ENCODE measurements around the gene FBLN7.
A peak's percentile ranks its signal among the peaks of the same experiment; 100 is the strongest.

Gene FBLN7

GRCh38 chr2:112156152-112156986, 18.2 kb downstream of the FBLN7 start:
- TF ChIP-seq TAF1 (IDR thresholded peaks at IDR 0.05; ENCODE audit: low read depth, low read length) = no peak
- TF ChIP-seq POLR2AphosphoS5 (IDR thresholded peaks at IDR 0.05; ENCODE audit: low read depth, low read length) = no peak
- TF ChIP-seq PAX5 (IDR thresholded peaks at IDR 0.05; ENCODE audit: insufficient read depth, low read length, severe bottlenecking) = no peak
- TF ChIP-seq SPI1 (IDR thresholded peaks at IDR 0.05; ENCODE audit: low read depth, low read length) = no peak
- no peak for TF ChIP-seq POU2F2 (IDR thresholded peaks at IDR 0.05; ENCODE audit: low read depth, low read length)
- TF ChIP-seq POLR2A (IDR thresholded peaks at IDR 0.05; ENCODE audit: low read depth, low read length) = no peak
- FAIRE-seq (peak; percentile 64), DNase-seq (ENCODE audit: insufficient read length, low spot score) (no peak)

GRCh38 chr2:112157472-112157871, 19.3 kb downstream of the FBLN7 start:
- FAIRE-seq (no peak), DNase-seq (ENCODE audit: insufficient read length, low spot score) (no peak)
- TF ChIP-seq POLR2A (IDR thresholded peaks at IDR 0.05; ENCODE audit: low read depth, low read length) (no peak), TAF1 (IDR thresholded peaks at IDR 0.05; ENCODE audit: low read depth, low read length) (no peak), PAX5 (IDR thresholded peaks at IDR 0.05; ENCODE audit: insufficient read depth, low read length, severe bottlenecking) (no peak), POU2F2 (IDR thresholded peaks at IDR 0.05; ENCODE audit: low read depth, low read length) (no peak), POLR2AphosphoS5 (IDR thresholded peaks at IDR 0.05; ENCODE audit: low read depth, low read length) (no peak), SPI1 (IDR thresholded peaks at IDR 0.05; ENCODE audit: low read depth, low read length) (no peak)

GRCh38 chr2:112159454-112159921, 21.3 kb downstream of the FBLN7 start:
- DNase-seq (ENCODE audit: insufficient read length, low spot score) = no peak
- TF ChIP-seq POLR2AphosphoS5 (IDR thresholded peaks at IDR 0.05; ENCODE audit: low read depth, low read length) (no peak), PAX5 (IDR thresholded peaks at IDR 0.05; ENCODE audit: insufficient read depth, low read length, severe bottlenecking) (no peak), POLR2A (IDR thresholded peaks at IDR 0.05; ENCODE audit: low read depth, low read length) (no peak), POU2F2 (IDR thresholded peaks at IDR 0.05; ENCODE audit: low read depth, low read length) (no peak), SPI1 (IDR thresholded peaks at IDR 0.05; ENCODE audit: low read depth, low read length) (no peak), TAF1 (IDR thresholded peaks at IDR 0.05; ENCODE audit: low read depth, low read length) (no peak)
- FAIRE-seq = peak; percentile 78

- peak; percentile 65 for FAIRE-seq
- TF ChIP-seq PAX5 (IDR thresholded peaks at IDR 0.05; ENCODE audit: insufficient read depth, low read length, severe bottlenecking) = no peak
- TF ChIP-seq POLR2AphosphoS5 (IDR thresholded peaks at IDR 0.05; ENCODE audit: low read depth, low read length) = no peak
- no peak for TF ChIP-seq SPI1 (IDR thresholded peaks at IDR 0.05; ENCODE audit: low read depth, low read length)
- TF ChIP-seq TAF1 (IDR thresholded peaks at IDR 0.05; ENCODE audit: low read depth, low read length) = no peak
- no peak for TF ChIP-seq POU2F2 (IDR thresholded peaks at IDR 0.05; ENCODE audit: low read depth, low read length)
- DNase-seq (ENCODE audit: insufficient read length, low spot score) = no peak
These were observed 22.4 kb downstream of the FBLN7 start for GRCh38 chr2:112160283-112161250.

GRCh38 chr2:112161431-112162145, 23.4 kb downstream of the FBLN7 start:
- FAIRE-seq = no peak
- TF ChIP-seq TAF1 (IDR thresholded peaks at IDR 0.05; ENCODE audit: low read depth, low read length) (no peak), SPI1 (IDR thresholded peaks at IDR 0.05; ENCODE audit: low read depth, low read length) (no peak), PAX5 (IDR thresholded peaks at IDR 0.05; ENCODE audit: insufficient read depth, low read length, severe bottlenecking) (no peak), POLR2A (IDR thresholded peaks at IDR 0.05; ENCODE audit: low read depth, low read length) (no peak), POLR2AphosphoS5 (IDR thresholded peaks at IDR 0.05; ENCODE audit: low read depth, low read length) (no peak), POU2F2 (IDR thresholded peaks at IDR 0.05; ENCODE audit: low read depth, low read length) (no peak)
- no peak for DNase-seq (ENCODE audit: insufficient read length, low spot score)

GRCh38 chr2:112162341-112162740, 24.2 kb downstream of the FBLN7 start:
- FAIRE-seq (no peak), DNase-seq (ENCODE audit: insufficient read length, low spot score) (no peak)

GRCh38 chr2:112162956-112163355, 24.8 kb downstream of the FBLN7 start:
- DNase-seq (ENCODE audit: insufficient read length, low spot score) (no peak), FAIRE-seq (no peak)
- TF ChIP-seq SPI1 (IDR thresholded peaks at IDR 0.05; ENCODE audit: low read depth, low read length) = no peak
- TF ChIP-seq POLR2A (IDR thresholded peaks at IDR 0.05; ENCODE audit: low read depth, low read length) = no peak
- no peak for TF ChIP-seq POU2F2 (IDR thresholded peaks at IDR 0.05; ENCODE audit: low read depth, low read length)
- TF ChIP-seq PAX5 (IDR thresholded peaks at IDR 0.05; ENCODE audit: insufficient read depth, low read length, severe bottlenecking) = no peak
- TF ChIP-seq POLR2AphosphoS5 (IDR thresholded peaks at IDR 0.05; ENCODE audit: low read depth, low read length) = no peak
- TF ChIP-seq TAF1 (IDR thresholded peaks at IDR 0.05; ENCODE audit: low read depth, low read length) = no peak

More at GRCh38 chr2:112162341-112162740, 24.2 kb downstream of the FBLN7 start:
- TF ChIP-seq POLR2A (IDR thresholded peaks at IDR 0.05; ENCODE audit: low read depth, low read length) (no peak), TAF1 (IDR thresholded peaks at IDR 0.05; ENCODE audit: low read depth, low read length) (no peak), POLR2AphosphoS5 (IDR thresholded peaks at IDR 0.05; ENCODE audit: low read depth, low read length) (no peak), SPI1 (IDR thresholded peaks at IDR 0.05; ENCODE audit: low read depth, low read length) (no peak), POU2F2 (IDR thresholded peaks at IDR 0.05; ENCODE audit: low read depth, low read length) (no peak), PAX5 (IDR thresholded peaks at IDR 0.05; ENCODE audit: insufficient read depth, low read length, severe bottlenecking) (no peak)

GRCh38 chr2:112163541-112163981, 25.4 kb downstream of the FBLN7 start:
- no peak for FAIRE-seq
- TF ChIP-seq POLR2A (IDR thresholded peaks at IDR 0.05; ENCODE audit: low read depth, low read length) = no peak
- TF ChIP-seq SPI1 (IDR thresholded peaks at IDR 0.05; ENCODE audit: low read depth, low read length) = no peak
- no peak for TF ChIP-seq POLR2AphosphoS5 (IDR thresholded peaks at IDR 0.05; ENCODE audit: low read depth, low read length)
- TF ChIP-seq PAX5 (IDR thresholded peaks at IDR 0.05; ENCODE audit: insufficient read depth, low read length, severe bottlenecking) = no peak
- no peak for TF ChIP-seq POU2F2 (IDR thresholded peaks at IDR 0.05; ENCODE audit: low read depth, low read length)
- TF ChIP-seq TAF1 (IDR thresholded peaks at IDR 0.05; ENCODE audit: low read depth, low read length) = no peak
- no peak for DNase-seq (ENCODE audit: insufficient read length, low spot score)

Data from GM12891 (cell line).